GM18858 (cell line): Measurements from ENCODE around the gene FMO1.
"Not testable (repeated sequence)": the region's sequence is repeated elsewhere in the genome, so short reads cannot be mapped to it uniquely, and the experiment has no call there.

ENCODE experiments used
- ATAC-seq: cut with Tn5 transposase; IDR thresholded peaks from one replicate; pipeline ENCODE4 v1.9.1; 2021; ENCODE audit not compliant: unreplicated experiment

FMO1 gene, protein sequence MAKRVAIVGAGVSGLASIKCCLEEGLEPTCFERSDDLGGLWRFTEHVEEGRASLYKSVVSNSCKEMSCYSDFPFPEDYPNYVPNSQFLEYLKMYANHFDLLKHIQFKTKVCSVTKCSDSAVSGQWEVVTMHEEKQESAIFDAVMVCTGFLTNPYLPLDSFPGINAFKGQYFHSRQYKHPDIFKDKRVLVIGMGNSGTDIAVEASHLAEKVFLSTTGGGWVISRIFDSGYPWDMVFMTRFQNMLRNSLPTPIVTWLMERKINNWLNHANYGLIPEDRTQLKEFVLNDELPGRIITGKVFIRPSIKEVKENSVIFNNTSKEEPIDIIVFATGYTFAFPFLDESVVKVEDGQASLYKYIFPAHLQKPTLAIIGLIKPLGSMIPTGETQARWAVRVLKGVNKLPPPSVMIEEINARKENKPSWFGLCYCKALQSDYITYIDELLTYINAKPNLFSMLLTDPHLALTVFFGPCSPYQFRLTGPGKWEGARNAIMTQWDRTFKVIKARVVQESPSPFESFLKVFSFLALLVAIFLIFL

DNA sequence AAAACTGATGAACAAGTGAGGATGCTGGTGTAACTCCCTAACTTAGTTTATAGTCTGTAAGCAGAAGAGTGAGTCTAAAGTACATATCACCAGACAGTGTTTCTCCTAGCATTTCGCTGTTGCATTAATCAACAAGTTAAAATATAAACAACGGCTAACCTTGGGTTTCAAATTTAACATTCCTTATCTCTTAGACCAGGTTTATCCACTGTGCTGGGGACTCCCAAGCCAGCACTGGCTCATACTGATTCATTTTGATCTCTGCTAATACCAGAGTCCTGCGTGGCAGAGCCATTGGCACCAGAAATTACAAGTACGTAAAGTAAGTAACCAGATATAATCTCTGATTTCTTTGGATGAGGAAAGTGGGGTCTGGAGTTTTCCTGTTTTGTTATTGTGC, at the start of gene FMO1:
Gene FMO1, plus strand, starts transcription at position 193 of the 400 bp plus-strand sequence. CDS start 9,594 bp downstream, outside the sequence.
- no peak for ATAC-seq

DNA sequence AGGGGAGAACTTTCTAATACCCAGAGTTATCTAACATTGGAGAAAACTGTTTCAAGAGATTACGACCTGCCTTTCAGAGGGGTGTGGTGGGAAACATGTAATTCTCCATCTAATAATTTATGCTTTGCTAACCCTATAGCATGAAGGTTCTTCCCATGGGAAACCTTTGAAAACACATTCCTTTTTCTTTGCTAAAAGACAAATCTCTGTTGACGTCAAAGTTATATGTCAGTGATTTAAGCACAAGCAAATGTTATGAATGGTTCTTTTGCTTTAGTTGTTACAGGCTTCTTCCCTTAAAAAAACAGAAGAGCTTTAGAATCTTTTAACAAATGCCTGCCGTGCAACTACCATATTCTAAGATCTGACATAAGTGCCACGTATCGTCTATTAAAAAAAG, 44.0 kb upstream of the FMO1 start:
- ATAC-seq: no peak

DNA sequence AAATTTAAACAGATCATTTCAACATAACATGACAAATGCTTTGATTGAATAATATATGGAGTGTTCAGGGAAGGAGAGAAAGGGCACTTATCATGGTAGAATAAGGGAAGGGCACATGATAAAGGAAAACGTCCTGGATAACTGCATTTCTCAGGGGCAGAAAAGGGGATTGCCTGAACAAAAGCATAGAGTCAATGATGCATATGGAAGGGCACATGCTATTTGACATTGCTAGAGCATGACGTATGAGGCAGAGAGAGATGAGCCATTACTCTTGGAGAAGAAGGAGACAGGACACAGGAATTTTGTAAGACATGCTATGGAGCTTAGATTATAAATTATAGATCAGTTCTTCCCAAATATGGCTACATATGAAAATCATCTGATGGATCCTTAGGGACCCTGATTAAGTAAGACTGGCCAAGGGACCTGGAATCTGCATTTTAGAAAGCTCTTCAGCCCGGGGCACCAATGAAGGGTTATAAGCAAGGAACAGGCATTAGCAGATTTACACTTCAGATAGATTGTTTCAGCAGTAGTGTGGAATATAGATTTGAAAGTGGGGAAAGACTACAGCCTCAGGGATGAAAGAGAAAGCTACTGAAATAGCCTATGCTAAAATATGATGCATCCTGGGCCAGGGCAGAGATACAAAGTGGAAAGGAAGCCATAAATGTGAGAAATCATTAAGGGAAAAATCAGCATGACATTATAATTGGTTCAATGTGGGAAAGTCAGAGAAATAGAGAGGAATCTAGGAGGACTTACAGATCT, 41.9 kb upstream of the FMO1 start:
- no peak for ATAC-seq

DNA sequence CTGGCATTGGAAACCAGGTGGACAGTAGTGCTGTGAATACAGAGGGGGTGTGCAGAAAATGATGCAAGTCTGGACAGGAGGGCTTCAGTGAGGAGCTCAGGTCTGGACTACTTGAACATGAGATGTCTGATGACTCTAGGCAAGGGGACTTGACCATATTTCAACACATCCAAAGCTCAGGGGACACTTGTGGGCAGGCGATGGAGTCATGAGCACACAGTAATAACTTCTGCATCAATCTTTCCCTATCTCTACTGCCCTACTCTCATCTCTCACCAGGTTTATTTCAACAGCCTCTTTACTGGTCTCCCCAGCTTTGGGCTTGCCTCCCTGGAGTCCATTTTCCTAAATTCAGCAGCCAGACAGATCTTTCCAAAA, 41.3 kb upstream of the FMO1 start:
- ATAC-seq: no peak

DNA sequence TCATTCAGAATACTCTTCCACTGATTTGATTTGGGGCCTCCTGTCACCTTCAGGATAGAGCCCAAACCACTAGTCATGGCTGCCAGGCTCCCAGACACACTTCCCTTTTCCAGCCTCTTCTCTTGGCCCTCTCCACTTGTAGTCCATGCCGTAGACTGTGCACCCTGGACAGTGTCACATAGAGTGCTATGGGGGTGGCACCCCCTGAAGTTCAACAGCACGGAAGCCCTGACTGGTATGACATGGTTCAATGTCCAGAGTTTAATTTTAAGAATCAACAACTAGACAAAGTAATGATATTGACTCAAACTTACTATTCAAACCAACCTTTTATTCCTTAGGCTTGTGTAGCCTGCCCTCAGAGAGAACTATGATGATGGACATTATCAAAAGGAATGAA, 40.9 kb upstream of the FMO1 start:
- ATAC-seq: no peak

DNA sequence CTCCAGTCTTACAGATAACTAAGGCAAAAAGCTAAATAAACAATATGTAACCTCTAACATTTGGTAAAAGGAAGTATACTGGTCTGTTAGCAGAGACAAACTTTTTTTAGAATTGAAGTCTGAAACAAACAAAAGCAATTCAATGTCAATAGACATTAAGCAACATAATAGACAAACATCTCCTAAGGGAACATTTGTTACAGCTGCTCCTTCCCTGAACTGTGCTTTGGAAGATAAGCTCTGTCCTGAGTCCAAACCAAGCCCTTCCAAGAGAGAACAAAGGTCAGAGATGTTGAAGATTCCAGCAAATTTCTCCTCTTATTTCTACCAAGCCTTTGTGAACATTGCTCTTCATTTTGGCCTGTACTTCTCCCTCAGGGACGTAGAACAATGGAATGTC, 37.9 kb upstream of the FMO1 start:
- ATAC-seq: no peak

DNA sequence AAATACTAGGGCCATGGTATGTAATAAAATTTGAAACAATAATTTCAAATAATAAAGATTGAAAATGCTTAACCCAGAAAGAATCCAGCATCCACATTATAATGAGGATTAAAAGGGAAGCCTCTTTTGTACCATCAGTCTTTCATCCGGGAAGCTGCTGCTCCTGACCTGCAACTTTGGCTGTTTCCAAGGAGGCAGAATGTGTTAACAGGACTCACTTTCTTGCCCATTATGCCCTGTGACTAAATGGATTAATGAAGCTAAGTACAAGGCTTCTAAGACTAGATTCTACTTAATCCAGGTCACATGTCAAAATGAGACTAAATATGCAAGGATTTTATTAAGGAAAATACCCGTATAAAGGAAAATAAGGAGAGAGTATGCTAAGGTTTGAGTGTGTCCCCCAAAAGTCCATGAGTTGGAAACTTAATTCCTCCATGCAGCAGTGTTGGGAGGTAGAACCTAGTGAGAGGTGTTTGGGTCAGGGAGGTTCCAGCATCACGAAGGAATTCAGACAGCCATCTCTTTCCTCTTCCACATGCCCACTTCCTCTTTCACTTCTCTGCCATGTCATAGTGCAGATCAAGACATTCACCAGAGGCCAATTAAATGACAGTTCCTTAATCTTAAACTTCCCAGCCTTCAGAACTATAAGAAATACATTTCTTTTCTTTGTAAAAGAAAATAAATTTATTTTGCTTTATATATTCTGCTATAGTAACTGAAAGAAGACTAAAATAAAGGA, 35.5 kb upstream of the FMO1 start:
- no peak for ATAC-seq

DNA sequence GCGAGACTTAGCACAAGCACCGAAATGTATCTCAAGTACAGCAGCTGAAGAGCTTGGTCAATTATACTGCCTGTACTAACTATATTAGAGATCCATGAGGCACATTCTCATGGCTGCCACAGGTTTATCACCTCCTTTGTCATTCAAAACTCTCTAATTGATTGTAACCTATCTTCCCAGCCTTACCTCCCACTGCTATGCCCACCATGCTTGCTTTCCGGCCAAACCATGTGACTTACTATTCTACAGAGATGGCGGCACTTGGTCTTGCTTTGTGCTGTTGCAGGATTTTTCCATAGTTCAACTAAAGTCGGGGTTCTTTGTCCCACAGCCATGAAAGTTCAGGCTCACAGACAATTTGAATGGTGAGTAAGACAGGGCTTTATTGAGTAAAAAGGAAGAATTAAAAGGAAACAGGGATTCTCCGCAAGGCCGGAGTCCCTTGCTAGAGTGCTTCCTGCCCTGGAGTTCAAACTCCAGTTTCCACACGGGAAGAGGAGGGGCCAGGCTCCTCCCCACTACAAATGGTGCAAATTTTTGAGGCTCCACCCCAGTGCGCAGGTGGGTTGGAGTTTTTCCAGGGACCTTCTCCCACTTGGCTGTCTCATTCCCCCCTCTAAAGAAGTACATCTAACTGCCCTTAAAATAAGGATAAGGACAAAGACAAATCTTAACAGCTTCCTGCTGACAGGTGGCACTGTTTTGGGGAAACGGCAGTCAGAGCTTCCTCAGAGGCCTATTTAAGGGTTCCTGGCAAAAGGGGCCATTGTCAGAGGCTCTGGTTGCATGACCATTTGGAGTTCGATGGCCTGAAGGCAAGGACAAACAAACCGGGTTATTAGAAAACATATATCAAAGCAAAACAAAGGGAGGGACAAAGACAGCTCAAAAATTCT, 34.5 kb upstream of the FMO1 start:
- no peak for ATAC-seq

DNA sequence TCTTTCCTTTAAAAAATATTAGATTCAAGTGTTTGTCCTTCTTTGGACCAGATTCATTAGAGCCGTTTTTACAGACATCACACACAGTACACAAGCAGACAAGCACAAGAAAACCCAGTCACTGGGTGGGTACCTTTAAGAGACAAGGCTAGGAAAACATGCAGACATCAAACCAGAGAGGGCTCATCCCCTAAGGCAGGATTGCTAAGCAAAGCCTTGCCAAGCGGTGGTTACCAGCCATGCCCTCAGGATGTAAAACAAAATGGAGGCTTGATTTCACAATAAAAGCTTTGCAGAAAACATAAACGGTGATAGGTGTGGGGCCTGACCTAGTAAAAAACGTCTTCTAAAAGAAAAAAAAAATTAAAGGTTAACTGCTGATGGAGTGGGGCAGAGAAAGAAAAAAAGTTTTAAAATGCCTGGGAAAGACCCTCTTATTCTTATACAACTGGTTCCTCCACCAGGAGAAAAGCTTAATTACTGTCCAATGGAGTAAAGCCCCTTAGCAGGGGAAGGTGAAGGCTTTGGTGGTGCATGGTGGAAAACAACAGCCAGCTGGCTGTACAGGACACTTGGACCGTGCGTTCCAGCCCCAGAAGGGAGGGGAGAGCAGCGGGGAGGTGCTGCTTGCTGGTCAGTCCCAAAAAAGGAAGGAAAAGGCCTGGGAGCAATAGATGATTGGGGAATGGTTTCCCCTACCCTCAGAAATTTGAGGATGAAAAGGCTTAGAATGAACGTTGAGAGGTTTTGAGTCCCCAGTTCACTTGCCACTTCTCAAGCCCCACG, 30.4 kb upstream of the FMO1 start:
- ATAC-seq: no peak

DNA sequence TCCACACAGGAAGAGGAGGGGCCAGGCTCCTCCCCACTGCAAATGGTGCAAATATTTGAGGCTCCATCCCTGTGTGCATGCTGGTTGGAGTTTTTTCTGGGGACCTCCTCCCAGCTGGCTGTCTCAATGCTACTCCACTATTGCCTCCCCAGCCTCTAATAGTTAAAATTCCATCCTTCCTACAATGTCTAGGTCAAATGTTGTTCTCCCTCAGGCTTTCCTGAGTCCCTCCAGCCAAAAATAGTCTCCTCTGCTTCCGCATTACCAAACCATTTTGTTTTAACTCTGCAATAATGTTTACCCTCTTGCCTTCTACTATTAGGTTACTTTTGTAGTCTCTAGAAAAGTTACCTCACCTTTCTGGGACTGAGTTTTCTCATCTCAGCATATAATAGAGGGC, 29.6 kb upstream of the FMO1 start:
- no peak for ATAC-seq

DNA sequence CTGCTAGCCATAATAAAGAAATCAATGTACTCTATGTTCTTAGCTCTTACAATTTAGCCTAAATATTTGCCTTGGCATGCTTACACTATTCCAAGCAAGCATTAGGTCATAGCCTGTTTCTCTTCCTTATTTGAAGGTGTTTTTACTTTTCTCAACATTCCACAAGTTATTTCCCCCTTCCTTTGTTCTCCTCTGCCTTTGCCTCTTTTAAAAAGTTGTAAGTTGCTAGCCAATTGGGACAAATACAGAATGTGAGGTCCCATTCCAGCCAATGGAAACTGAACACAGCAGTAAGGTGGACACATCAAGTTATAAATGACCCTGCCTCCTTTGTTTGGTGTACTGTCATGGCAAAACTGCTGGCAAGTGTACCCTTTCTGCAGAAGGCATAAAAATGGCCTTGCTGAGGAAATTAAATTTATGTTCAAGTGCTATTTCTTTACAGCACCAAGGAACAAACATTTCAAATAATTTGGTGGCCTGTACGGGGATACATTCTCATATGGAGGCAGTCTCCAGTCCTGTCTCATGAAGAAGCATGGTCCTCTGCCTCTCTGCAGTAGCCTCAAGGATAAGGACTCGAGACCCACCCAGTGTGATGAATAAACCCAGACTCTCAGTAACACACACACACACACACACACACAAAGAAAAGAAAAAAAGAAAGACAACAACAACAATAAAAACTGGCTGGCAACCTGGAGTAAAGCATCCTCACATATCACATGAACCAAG, 28.8 kb upstream of the FMO1 start:
- ATAC-seq: no peak

DNA sequence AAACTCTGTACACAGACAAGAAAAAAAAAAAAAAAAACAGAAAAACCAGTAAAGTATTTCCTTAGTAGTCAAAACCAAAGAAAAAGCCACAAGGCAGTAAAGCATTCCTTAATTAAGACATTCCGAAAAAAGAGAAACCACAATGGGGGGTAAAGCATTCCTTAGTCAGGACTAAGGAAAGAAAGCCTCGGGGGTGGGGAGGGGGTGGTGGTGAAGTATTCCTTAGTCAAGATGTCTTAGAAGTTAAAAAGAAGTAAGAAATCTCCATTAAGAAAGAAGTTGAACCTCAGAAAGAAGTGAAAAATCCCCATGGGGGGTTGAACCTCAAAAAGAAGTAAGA, 28.2 kb upstream of the FMO1 start:
- ATAC-seq: no peak

DNA sequence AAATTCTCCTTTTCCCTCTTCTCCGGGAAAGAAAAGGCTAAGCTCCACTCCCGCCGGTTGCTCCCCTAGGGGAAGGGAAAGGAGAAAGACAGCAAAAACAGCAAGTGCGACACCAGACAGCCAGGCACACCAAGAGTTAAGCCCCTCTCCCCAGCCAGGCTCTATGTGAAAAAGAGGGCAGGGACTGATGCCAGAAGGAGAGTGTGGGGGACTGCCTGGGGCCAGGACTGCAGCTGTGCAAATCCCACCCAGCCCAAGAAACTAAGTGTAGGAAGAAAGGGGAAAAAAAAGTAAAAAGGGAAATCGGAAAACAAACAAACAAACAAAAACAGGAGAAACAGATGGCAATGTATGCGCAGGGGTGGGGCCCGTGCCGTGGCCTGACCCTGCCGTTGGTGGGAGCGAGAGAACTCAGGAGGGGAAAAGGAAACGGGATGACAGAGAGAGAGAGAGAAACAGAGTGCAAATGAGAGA, 27.7 kb upstream of the FMO1 start:
- ATAC-seq: no peak

DNA sequence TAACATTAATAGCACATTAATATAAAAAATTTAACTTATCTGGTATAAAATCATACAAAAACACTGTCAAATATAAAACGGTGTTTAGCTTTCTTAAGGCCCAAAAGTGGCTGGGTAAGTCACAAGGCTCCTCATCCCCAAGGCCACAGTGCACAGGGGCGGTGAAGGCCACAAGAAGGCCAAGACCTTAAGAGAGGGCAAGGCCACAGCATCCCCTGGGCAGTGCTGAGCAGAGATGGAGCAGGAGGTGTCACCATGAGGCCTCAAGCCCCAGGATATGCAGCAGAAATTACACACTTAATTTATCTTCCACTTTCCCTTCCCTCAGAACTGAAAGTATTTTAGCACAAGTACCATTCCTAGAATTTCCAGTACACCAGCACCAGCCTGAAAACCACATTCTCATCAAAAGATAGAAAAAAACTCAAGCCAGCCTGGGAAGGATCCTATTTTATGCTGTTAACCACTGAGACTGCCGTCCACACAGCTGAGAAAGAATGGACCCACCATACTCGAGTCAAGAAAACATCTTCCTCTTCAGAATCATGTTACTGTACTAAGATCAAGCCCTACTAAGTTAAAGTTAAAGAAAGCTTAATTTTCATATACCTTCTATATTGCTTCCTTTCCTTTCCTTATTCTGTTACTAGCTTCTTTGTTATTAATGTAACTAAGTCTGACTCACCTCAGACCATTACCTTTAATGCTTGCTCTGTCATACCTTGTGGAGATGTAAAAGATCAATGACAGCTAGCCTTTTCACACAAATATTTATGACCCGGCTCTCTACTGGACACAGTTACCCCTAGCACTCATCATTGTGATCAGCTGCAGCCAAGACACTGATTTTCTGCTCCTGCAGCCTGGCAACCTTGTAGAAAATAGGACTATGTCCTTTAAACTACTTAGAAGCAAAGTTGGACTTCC, 26.4 kb upstream of the FMO1 start:
- ATAC-seq: no peak

DNA sequence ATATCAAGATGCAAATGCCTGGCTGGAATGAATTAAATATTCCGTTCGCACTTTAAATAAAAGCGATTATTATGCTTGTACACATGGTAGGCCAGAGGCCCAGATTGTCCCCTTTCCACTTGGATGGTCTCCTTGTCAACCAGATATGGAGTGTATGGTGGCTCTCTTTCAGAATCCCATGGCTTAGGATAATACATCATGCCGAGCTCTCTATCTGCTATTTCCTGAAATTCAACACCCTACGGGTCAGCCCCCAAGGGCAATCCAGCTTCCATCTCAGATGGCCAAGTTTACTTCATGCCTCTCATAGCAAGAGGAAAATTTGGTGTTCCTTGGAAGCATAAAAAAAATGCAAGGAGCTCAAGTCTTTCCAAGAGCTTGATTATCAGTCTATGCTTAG, 25.4 kb upstream of the FMO1 start:
- ATAC-seq: no peak

DNA sequence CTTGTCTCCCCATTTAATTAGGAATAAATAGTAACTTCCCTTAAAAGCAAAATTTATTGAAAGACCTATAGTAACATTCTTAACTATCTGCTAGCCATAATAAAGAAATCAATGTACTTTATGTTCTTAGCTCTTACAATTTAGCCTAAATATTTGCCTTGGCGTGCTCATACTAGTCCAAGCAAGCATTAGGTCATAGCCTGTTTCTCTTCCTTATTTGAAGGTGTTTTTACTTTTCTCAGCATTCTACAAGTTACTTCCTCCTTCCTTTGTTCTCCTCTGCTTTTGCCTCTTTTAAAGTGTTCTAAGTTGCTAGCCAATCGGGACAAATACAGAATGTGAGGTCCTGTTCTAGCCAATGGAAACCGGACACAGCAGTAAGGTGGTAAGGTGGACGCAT, 24.0 kb upstream of the FMO1 start:
- not testable (repeated sequence) for ATAC-seq

DNA sequence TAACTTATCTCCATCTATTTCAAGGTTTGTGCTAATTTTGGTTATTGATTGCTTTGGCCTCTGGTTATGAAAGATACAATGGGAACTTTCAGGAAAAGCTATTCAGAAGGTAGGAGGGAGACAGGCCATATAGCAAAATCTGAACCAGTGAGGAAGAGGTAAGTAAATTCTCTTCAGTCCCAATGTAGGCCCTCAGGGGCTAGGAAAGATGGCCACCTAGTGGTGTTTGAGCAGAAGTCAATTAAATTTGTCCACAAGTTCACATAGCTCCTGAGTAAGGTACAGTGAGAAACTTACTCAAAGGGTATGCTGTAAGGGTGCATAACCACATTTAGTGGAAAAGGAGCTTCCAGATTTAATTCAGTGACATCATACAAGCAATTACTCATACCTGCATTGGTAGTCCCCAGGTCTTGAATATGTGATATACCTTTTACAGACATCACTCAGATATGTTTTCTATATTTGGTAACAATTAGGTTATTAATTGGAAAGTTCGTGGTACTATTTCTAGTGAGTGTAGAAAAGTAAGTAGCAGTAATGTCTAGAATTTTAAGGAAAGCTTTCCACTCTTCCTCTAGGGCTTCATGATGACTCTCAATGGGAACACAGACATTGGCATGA, 21.4 kb upstream of the FMO1 start:
- peak; percentile 95 for ATAC-seq
